Esophagus muscularis mucosa (tissue), 3 donors: ENCODE measurements around the gene UGT1A7.

Source experiments
- CTCF ChIP-seq, 3 experiments: fragments of 200-600 bp in 2 of 3; fragments of 450-650 bp in 1 of 3; sonication (generic) in 2 of 3; IDR thresholded peaks; one replicate each; pipeline ENCODE4 v1.5.1; 2017 to 2019; ENCODE audit warnings: antibody characterized with exemption in 3 of 3, mild to moderate bottlenecking in 2 of 3, moderate library complexity in 1 of 3
- POLR2AphosphoS5 ChIP-seq, 2 donors: sonication (generic); formaldehyde crosslinking; IDR thresholded peaks; one replicate each; pipeline ENCODE4 v1.6.1; 2017; ENCODE audit warnings: antibody characterized with exemption in 2 of 2

DNA sequence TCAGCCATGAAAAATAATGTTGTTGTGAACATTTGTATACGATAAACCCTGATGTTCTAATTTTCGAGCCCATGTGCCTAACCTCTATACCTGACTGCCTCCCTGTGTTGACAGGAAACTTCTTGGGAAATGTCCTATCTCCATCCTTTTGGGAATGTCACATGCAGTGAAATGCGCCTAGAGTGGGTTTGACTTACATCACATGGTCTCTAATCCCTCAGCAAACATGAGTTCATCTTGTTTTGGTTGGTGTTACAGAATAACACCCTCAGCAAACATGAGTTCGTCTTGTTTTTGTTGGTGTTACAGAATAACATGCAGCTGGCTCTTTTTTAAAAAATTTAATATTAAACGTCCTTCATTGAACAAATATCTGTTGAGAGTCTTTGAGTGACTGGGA lies 6.6 kb downstream of the UGT1A7 start:
- TF ChIP-seq CTCF (IDR thresholded peaks at IDR 0.05), result no peak
- TF ChIP-seq POLR2AphosphoS5 (IDR thresholded peaks at IDR 0.05), result no peak
